Neural progenitor cell (in vitro differentiated cells): Measurements from ENCODE around the gene TRA2B. TPM values are rescaled to one million over a fixed set of nuclear protein-coding genes. Genes with fewer than 3 reads are reported as not detected.

Experiments used
- DNase-seq: peaks from one replicate; pipeline ENCODE4 v3.0.0-alpha.2; 2016; ENCODE audit warnings: low spot score
- H2AFZ ChIP-seq: fragments of 200-600 bp; sonication (generic); replicated peaks from 2 replicates; pipeline ENCODE4 v1.6.1; 2016; ENCODE audit warnings: antibody characterized with exemption
- H3F3A ChIP-seq: fragments of 200-600 bp; sonication (generic); 2 replicates; pipeline ENCODE4 v1.6.1; 2016; ENCODE audit warnings: antibody characterized with exemption, low read depth
- H3K27ac ChIP-seq: fragments of 200-600 bp; sonication (generic); 2 replicates; pipeline ENCODE4 v1.5.1; 2016; ENCODE audit warnings: mild to moderate bottlenecking
- H3K27me3 ChIP-seq: fragments of 200-600 bp; sonication (generic); 2 replicates; pipeline ENCODE4 v1.6.1; 2016; ENCODE audit warnings: mild to moderate bottlenecking, moderate library complexity
- H3K36me3 ChIP-seq: fragments of 200-600 bp; sonication (generic); 2 replicates; pipeline ENCODE4 v1.5.1; 2016
- H3K4me1 ChIP-seq: fragments of 200-600 bp; sonication (generic); 2 replicates; pipeline ENCODE4 v1.6.1; 2016; ENCODE audit warnings: mixed run types
- H3K4me2 ChIP-seq: fragments of 200-600 bp; sonication (generic); 2 replicates; pipeline ENCODE4 v1.6.1; 2016
- H3K4me3 ChIP-seq: fragments of 200-600 bp; sonication (generic); 2 replicates; pipeline ENCODE4 v1.5.1; 2016
- H3K79me2 ChIP-seq: fragments of 200-600 bp; sonication (generic); 2 replicates; pipeline ENCODE4 v1.6.1; 2016; ENCODE audit warnings: low read depth
- H3K9ac ChIP-seq: fragments of 200-600 bp; sonication (generic); 2 replicates; pipeline ENCODE4 v1.6.1; 2016
- H3K9me3 ChIP-seq: fragments of 200-600 bp; sonication (generic); 2 replicates; pipeline ENCODE4 v1.5.1; 2016; ENCODE audit warnings: low read depth
- H4K20me1 ChIP-seq: fragments of 200-600 bp; sonication (generic); 2 replicates; pipeline ENCODE4 v1.6.1; 2016; ENCODE audit warnings: low read depth
- H3K27ac Mint-ChIP-seq: 3 replicates; pipeline ENCODE4 v1.8.0; 2021; ENCODE audit warnings: mixed read lengths
- H3K27me3 Mint-ChIP-seq: 2 replicates; pipeline ENCODE4 v1.8.0; 2022; ENCODE audit warnings: low read depth, mild to moderate bottlenecking, inconsistent platforms, moderate library complexity, mixed read lengths; ENCODE audit not compliant: insufficient read depth
- H3K36me3 Mint-ChIP-seq: 3 replicates; pipeline ENCODE4 v1.8.0; 2021; ENCODE audit warnings: mixed read lengths
- H3K4me1 Mint-ChIP-seq: 3 replicates; pipeline ENCODE4 v1.8.0; 2021; ENCODE audit warnings: mixed read lengths
- H3K4me3 Mint-ChIP-seq: 3 replicates; pipeline ENCODE4 v1.8.0; 2021; ENCODE audit warnings: mild to moderate bottlenecking, moderate library complexity, mixed read lengths
- H3K9me3 Mint-ChIP-seq: 3 replicates; pipeline ENCODE4 v1.8.0; 2020; ENCODE audit warnings: mixed read lengths
- EZH2 ChIP-seq: fragments of 200-600 bp; sonication (generic); IDR thresholded peaks from 2 replicates; pipeline ENCODE4 v1.6.1; 2017; ENCODE audit warnings: antibody characterized with exemption, mild to moderate bottlenecking, moderate library complexity
- EZH2phosphoT487 ChIP-seq: fragments of 200-600 bp; sonication (generic); IDR thresholded peaks from 2 replicates; pipeline ENCODE4 v1.6.1; 2017; ENCODE audit warnings: antibody characterized with exemption
- total RNA-seq: library from RNA; depleted of rRNA; stranded (reverse); fragments of >200 nt; gene quantifications from 2 replicates; pipeline ENCODE4 v1.2.3, GENCODE V29; 2015; ENCODE audit warnings: low replicate concordance
- TF ChIP-seq, protein P1 (sequence below): fragments of 200-600 bp; sonication (generic); IDR thresholded peaks from 2 replicates; pipeline ENCODE4 v1.5.1; 2017; ENCODE audit warnings: antibody characterized with exemption, mild to moderate bottlenecking

TRA2B gene
- total RNA-seq, 1 donor from 2014 or later, result 431 TPM

DNA sequence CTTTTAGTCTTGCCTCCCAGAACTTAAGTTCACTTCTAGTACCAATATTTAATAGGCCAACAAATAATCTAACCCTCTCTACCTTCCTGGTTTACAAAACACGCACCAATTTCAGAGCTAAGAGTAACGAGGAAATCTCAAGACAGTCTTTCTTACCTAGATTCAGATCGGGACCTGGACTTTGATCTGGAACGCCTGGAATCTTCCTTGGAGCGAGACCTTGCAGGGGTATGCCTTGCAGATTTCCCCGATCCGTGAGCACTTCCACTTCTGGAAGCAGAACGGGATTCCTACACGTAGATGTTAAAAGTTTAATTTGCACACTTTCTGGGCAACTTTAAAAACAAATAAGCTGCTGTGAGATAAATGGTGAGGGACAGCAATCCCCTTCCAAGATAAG, 11.4 kb downstream of the TRA2B start:
- DNase-seq, result no peak
- H4K20me1 ChIP-seq, result peaks cover 100% of the 10 kb centered on the region
- H3K4me1 Mint-ChIP-seq, result peaks cover 53% of the 10 kb centered on the region
- no peak overlapping the region for H3K9ac ChIP-seq
- TF ChIP-seq, protein P1, sequence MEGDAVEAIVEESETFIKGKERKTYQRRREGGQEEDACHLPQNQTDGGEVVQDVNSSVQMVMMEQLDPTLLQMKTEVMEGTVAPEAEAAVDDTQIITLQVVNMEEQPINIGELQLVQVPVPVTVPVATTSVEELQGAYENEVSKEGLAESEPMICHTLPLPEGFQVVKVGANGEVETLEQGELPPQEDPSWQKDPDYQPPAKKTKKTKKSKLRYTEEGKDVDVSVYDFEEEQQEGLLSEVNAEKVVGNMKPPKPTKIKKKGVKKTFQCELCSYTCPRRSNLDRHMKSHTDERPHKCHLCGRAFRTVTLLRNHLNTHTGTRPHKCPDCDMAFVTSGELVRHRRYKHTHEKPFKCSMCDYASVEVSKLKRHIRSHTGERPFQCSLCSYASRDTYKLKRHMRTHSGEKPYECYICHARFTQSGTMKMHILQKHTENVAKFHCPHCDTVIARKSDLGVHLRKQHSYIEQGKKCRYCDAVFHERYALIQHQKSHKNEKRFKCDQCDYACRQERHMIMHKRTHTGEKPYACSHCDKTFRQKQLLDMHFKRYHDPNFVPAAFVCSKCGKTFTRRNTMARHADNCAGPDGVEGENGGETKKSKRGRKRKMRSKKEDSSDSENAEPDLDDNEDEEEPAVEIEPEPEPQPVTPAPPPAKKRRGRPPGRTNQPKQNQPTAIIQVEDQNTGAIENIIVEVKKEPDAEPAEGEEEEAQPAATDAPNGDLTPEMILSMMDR, result no peak
- no peak for TF ChIP-seq EZH2phosphoT487
- TF ChIP-seq EZH2, result no peak
- H3K4me2 ChIP-seq, result peak overlapping the region; percentile 89
- H3K4me1 ChIP-seq, result peaks cover 65% of the 10 kb centered on the region
- peaks cover 51% of the 10 kb centered on the region for H3K36me3 Mint-ChIP-seq
- H3K9me3 ChIP-seq, result no peaks in the 10 kb centered on the region
- H3K4me3 ChIP-seq, result peak overlapping the region; percentile 89
- H3K36me3 ChIP-seq, result peaks cover 29% of the 10 kb centered on the region
- peaks cover 100% of the 10 kb centered on the region for H3K79me2 ChIP-seq
- H3K9me3 Mint-ChIP-seq, result no peaks in the 10 kb centered on the region
- peaks cover 42% of the 10 kb centered on the region for H3F3A ChIP-seq
- no peaks in the 10 kb centered on the region for H3K27me3 Mint-ChIP-seq
- no peak overlapping the region for H2AFZ ChIP-seq
- H3K27me3 ChIP-seq, result no peaks in the 10 kb centered on the region
- H3K27ac ChIP-seq, result no peak overlapping the region
- no peak overlapping the region for H3K27ac Mint-ChIP-seq
- no peak overlapping the region for H3K4me3 Mint-ChIP-seq

GRCh38 chr3:185925353-185925752, 12.5 kb downstream of the TRA2B start:
- H3K27me3 ChIP-seq, result no peaks in the 10 kb centered on the region
- no peaks in the 10 kb centered on the region for H3K27me3 Mint-ChIP-seq
- H3K9me3 Mint-ChIP-seq, result no peaks in the 10 kb centered on the region
- peak overlapping the region; percentile 37 for H3K4me3 Mint-ChIP-seq
- no peak overlapping the region for H3K9ac ChIP-seq
- TF ChIP-seq, protein P1, result no peak
- TF ChIP-seq EZH2phosphoT487, result no peak
- H3K4me3 ChIP-seq, result no peak overlapping the region
- H3K27ac ChIP-seq, result peak overlapping the region; percentile 43
- H3K4me1 ChIP-seq, result peaks cover 54% of the 10 kb centered on the region
- peaks cover 53% of the 10 kb centered on the region for H3F3A ChIP-seq
- peaks cover 49% of the 10 kb centered on the region for H3K36me3 Mint-ChIP-seq
- H3K27ac Mint-ChIP-seq, result peak overlapping the region; percentile 69
- H3K4me1 Mint-ChIP-seq, result peaks cover 45% of the 10 kb centered on the region
- peaks cover 100% of the 10 kb centered on the region for H3K79me2 ChIP-seq
- peaks cover 37% of the 10 kb centered on the region for H3K36me3 ChIP-seq
- H3K4me2 ChIP-seq, result peak overlapping the region; percentile 89
- H2AFZ ChIP-seq, result no peak overlapping the region
- peaks cover 100% of the 10 kb centered on the region for H4K20me1 ChIP-seq
- peak; percentile 22 for DNase-seq
- no peaks in the 10 kb centered on the region for H3K9me3 ChIP-seq

DNA sequence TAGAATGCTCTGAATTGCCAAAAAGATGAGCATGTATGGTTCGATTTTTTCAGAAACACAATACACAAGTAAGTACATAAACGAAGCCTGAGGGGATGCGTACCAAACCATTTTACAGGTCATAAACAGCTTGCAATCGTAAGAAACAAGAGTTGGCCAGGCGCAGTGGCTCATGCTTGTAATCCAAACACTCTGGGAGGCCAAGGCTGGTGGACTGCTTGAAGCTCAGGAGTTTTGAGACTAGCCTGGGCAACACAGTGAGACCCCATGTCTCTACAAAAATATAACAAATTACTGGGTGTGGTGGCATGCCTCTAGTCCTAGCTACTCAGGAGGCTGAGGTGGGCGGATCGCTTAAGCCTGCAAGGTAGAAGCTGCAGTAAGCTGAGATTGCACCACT, 13.4 kb downstream of the TRA2B start:
- Histone ChIP-seq H3K9ac (no peak overlapping the region), H3K4me3 (no peak overlapping the region), H2AFZ (no peak overlapping the region), H4K20me1 (peaks cover 100% of the 10 kb centered on the region), H3K36me3 (peaks cover 45% of the 10 kb centered on the region), H3K9me3 (no peaks in the 10 kb centered on the region), H3K4me1 (peaks cover 44% of the 10 kb centered on the region), H3K27me3 (no peaks in the 10 kb centered on the region), H3K79me2 (peaks cover 100% of the 10 kb centered on the region), H3F3A (peaks cover 54% of the 10 kb centered on the region), H3K27ac (no peak overlapping the region), H3K4me2 (no peak overlapping the region)
- Mint-ChIP-seq H3K36me3 (peaks cover 53% of the 10 kb centered on the region), H3K27ac (no peak overlapping the region), H3K27me3 (no peaks in the 10 kb centered on the region), H3K4me1 (peaks cover 36% of the 10 kb centered on the region), H3K4me3 (no peak overlapping the region), H3K9me3 (no peaks in the 10 kb centered on the region)
- DNase-seq, result no peak
- TF ChIP-seq, protein P1, result no peak
- TF ChIP-seq EZH2phosphoT487 (no peak), EZH2 (no peak)
